HG02571 (cell line): ENCODE results near the gene IFNA4.
"Not testable (repeated sequence)": the region's sequence is repeated elsewhere in the genome, so short reads cannot be mapped to it uniquely, and the experiment has no call there.

Experiments used
- ATAC-seq: cut with Tn5 transposase; IDR thresholded peaks from one replicate; pipeline ENCODE4 v1.9.1; 2021; ENCODE audit warnings: mild to moderate bottlenecking, moderate library complexity; ENCODE audit not compliant: unreplicated experiment

Gene IFNA4

DNA sequence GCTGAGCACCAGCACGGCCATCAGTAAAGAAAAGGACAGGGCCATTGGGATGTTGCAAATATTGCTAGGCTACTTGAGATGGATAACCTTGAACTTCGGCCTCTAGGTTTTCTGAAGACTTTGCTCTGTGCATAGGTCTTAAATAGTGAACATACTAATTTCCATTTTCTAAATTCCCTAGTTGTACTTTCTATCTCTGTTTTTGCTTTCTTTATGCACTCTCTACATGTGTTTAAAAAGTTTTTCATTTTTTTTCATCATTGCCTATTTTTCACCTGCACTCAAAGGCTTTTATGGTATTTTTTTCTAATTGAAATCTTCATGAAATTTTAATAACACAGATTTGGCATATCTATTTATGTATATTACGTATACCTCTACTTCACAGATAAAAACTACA, at the start of gene IFNA4:
Gene IFNA4 (minus strand): TSS at position 101 of the 400 bp plus-strand sequence. CDS start 56 bp downstream, at position 45.
- ATAC-seq: not testable (repeated sequence)

- not testable (repeated sequence) for ATAC-seq
Measured at GRCh38 chr9:21236360-21236714, 49.0 kb upstream of the IFNA4 start.

DNA sequence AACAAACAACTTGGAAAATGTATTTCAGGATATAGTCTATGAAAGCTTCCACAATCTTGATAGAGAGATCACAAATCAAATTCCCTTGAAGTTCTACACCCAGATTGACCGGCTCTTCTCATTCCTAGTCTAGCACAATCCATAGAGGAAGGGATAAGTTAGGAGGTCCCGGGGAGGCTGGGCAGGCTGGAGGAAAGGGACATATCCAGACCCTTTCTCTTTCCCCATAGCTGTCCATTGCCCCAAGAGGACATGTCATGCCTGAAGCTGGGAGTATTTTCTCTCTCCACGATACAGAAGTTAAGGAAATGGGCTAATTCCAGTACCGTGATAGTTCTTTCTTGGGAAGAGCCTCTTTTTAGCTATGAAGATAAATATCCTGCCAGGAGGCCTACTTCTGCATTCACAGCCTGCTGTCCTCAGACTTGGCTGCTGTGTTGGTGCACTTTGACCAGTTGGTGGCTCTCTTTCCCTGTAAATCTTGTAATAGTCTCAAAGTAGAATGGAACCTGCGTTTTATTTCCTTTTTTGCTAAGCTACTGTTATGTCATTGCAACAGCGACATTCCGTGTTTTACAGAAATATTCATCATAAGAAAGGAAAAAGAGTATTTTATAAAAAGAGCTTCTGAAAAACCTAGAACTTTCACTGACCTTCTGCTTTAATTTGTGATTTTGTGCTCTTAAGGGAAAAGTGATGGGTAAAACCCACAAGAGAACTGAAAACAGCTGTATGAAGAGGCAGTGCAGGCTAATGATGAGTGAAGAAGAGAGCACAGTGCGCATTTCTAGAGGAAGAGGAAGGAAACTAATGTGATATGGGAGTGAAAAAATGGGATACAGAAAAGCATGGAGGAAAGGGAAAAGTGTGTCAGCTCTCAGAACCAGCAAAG, 48.3 kb upstream of the IFNA4 start:
- peak; percentile 82 for ATAC-seq

DNA sequence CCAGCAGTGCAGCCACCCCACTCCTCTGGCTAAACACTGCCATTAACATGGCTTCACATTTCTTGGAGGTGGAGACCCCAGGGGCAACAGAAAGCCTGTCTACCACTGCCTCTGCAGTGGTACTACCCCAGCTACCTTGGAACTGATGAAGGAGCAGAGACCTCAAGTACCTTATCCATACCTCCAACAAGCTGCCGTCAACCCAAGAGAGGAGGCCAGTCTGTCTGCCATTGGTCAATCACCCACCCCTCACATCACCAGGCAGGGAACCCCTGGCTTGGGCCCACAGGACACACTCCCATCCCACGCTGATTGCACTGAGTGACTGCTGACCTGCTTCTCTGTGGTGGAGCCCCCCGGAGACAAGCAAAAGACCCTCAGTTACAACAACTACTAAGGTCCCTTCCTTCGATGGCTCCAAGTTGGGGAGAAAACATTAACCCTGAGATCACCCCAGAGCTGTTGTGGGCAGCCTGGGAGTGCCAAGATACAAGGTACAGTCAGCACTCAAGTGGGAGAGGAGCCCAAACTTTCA, 46.8 kb upstream of the IFNA4 start:
- no peak for ATAC-seq

- ATAC-seq: no peak
Measured at GRCh38 chr9:21233258-21233657, 45.9 kb upstream of the IFNA4 start.

- ATAC-seq: no peak
Measured at GRCh38 chr9:21228122-21228521, 40.7 kb upstream of the IFNA4 start, which contains the start of gene IFNA17. Gene IFNA17, minus strand, starts transcription at chr9:21228222. Its CDS starts 49 bp downstream, at chr9:21228173.

GRCh38 chr9:21217211-21217610, 29.8 kb upstream of the IFNA4 start, which contains the start of gene IFNA16:
Gene IFNA16, minus strand, starts transcription at chr9:21217311. Its CDS starts 6 bp downstream, at chr9:21217305.
- not testable (repeated sequence) for ATAC-seq

GRCh38 chr9:21213411-21214326, 26.3 kb upstream of the IFNA4 start:
- not testable (repeated sequence) for ATAC-seq

DNA sequence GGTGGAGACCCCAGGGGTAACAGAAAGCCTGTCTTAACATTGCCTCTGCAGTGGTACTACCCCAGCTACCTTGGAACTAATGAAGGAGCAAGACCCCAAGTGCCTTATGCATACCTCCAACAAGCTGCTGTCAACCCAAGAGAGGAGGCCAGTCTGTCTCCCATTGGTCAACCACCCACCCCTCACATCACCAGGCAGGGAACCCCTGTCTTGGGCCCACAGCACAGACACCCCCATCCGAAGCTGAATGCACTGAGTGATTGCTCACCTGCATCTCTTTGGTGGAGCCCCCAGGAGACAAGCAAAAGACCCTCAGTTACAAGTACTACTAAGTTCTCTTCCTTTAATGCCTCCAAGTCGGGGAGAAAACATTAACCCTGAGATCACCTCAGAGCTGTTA, 24.8 kb upstream of the IFNA4 start:
- not testable (repeated sequence) for ATAC-seq

DNA sequence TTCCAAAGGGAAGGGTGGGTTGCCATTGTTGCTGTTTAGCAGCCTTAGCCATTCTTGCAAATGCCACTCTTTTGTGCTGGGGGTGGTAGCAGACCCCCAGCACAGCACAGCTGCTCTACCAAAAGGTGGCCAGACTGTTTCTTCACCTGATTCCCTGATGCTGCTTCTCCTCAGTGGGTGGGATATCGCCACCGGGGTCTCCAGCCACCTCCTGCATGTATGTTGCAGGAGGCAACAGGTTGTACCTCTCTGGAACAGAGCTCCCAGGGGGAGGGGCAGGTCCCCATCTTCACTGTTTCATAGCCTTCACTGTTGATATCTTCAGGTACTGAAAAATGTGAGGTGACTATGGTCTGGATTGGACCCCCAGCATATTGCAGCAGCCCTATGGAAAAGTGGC, 23.4 kb upstream of the IFNA4 start:
- ATAC-seq: not testable (repeated sequence)

DNA sequence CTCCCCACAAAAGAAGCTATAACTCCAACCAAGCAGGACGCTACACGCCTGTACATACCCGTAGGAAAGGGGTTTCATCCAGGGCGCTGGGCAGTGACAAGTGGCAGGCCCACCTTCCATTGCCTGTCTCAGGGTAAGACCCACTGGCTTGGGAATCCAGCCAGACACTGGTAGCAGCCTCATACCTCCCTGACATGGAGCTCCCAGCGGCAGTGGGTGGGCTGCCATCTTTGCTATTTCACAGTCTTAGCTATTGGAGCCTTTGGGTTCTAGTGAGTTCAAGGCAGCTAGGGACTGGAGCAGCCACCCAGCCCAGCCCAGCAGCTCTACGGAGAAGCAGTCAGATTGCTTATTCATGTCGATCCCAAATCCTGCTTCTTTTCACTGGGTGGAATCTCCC, 22.9 kb upstream of the IFNA4 start:
- ATAC-seq: no peak

DNA sequence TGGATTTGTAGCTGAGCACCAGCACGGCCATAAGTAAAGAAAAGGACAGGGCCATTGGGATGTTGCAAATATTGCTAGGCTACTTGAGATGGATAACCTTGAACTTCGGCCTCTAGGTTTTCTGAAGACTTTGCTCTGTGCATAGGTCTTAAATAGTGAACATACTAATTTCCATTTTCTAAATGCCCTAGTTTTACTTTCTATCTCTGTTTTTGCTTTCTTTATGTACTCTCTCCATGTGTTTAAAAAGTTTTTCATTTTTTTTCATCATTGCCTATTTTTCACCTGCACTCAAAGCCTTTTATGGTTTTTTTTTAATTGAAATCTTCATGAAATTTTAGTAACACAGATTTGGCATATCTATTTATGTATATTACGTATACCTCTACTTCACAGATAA, 19.7 kb upstream of the IFNA4 start, which contains the start of gene IFNA10:
Gene IFNA10 (minus strand): TSS at position 101 of the 400 bp plus-strand sequence. CDS start 46 bp downstream, at position 55.
- ATAC-seq: not testable (repeated sequence)

DNA sequence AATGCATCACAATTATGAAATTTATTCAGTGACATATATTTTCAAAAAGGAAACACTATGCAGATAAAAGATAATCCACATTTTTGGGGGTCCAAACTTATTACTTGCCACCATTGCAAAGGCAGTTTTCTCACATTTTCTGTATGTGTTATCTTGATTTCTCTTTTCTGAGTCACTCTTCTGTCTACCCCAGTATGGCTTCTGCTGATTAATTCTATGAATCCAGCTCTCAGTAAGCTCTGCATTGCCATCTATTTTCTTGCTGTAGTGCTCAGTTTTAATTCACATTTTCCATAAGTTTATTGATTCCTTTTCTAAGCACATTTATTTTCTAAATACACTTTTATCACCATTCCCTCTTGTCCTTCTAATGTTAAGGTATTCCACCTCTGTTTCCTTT, 17.8 kb upstream of the IFNA4 start:
- no peak for ATAC-seq

DNA sequence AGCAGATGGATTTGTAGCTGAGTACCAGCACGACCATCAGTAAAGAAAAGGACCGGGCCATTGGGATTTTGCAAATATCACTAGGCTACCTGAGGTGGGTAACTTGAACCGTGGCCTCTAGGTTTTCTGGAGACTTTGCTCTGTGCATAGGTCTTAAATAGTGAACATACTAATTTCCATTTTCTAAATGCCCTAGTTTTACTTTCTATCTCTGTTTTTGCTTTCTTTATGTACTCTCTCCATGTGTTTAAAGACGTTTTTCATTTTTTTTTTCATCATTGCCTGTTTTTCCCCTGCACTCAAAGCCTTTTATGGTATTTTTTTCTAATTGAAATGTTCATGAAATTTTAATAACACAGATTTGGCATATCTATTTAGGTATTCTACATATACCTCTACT, 14.7 kb upstream of the IFNA4 start, which contains the start of gene IFNA7:
Gene IFNA7 (minus strand): TSS at position 101 of the 400 bp plus-strand sequence. CDS start 40 bp downstream, at position 61.
- not testable (repeated sequence) for ATAC-seq

DNA sequence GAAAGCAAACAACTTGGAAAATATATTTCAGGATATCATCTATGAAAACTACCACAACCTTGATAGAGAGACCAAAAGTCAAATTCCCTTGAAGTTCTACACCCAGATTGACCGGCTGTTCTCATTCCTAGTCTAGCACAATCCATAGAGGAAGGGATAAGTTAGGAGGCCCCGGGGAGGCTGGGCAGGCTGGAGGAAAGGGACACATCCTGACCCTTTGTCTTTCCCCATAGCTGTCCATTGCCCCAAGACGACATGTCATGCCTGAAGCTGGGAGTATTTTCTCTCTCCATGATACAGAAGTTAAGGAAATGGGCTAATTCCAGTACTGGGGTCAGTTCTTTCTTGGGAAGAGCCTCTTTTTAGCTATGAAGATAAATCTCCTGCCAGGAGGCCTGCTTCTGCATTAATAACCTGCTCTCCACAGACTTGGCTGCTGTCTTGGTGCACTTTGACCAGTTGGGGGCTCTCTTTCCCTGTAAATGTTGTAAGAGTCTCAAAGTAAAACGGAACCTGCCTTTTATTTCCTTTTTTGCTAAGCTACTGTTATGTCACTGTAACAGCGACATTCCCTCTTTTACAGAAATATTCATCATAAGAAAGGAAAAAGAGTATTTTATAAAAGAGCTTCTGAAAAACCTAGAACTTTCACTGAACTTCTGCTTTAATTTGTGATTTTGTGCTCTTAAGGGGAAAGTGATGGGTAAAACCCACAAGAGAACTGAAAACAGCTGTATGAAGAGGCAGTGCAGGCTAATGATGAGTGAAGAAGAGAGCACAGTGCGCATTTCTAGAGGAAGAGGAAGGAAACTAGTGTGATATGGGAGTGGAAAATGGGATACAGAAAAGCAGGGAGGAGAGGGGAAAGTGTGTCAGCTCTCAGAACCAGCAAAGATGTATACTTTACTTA, 7.7 kb upstream of the IFNA4 start:
- ATAC-seq: peak; percentile 92

- ATAC-seq: peak; percentile 93
Measured at GRCh38 chr9:21182810-21183736, 4.3 kb downstream of the IFNA4 start.

DNA sequence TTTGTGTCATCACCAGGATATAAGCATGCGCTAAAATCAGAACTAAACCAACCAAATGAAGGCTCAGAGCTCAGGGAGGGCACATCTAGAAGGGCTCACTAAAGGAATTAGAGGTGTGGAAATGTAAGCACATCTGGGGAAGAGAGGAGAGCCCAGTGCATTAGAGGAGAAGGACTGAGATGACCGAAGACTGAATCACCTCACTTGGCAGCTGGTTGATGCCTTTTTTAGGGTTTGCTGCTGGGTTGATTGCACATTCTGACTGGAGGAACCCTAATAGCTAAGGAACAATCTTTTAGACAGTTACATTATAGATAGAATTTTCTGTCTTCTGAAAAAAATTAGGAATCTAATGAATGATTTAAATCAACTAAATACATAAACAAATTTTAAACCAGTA, 12.7 kb downstream of the IFNA4 start:
- ATAC-seq: no peak

DNA sequence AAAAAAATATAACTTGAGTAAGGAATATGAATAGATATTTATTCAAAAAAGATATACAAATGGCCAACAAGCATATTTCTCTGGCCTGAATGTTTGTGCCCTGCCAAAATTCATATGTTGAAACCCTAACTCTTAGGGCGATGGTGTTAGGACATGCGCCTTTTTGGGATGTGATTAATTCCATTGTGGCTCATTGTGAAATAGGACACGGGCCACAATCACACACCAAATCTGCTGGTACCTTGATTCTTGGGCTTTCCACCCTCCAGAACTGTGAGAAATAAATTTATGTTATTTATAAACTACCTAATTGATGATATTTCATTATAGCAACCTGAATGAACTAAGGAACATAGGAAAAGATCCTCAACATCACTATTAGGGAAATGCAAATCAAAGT, 15.2 kb downstream of the IFNA4 start:
- no peak for ATAC-seq

DNA sequence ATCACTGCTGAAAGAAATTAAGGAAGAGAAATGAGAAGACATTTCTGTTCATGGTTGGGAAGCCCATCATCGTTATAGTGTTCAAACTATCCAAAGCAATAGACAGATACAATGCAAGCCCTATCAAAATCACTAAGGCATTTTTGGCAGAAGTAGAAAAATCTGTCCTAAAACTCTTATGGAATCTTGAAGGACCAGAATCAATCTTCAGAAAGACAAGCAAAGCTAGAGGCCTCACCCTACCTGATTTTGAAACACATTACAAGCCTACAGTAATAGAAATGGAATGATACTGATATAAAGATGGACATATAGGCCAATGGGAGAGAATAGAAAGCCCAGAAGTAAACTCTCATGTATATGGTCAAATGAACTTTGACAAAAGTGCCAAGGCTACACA, 16.0 kb downstream of the IFNA4 start:
- no peak for ATAC-seq
